ENCODE data around the gene BMPR1B. TPM values are rescaled to one million over a fixed set of nuclear protein-coding genes. Genes with fewer than 3 reads are reported as not detected.

Gene BMPR1B
- total RNA-seq, 2 experiments from 2014 or later: not detected

DNA sequence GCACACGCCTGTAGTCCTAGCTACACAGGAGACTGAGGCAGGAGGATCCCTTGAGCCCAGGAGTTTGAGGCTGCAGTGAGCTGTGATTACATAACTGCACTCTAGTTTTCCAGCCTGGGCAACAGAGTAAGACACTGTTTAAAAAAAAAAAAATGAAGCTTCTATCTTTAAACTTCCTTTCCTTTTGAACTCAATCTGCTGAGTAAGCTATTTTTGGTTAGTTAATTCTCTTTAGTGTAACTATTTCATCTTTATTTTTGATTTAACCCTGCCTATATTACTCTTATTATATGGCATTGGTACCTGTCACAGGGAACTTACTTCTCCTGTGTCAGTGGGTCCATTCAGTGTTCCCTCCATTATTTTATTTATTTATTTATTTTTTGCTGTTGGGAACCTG lies 160.8 kb downstream of the BMPR1B start:
- H3K36me3 Mint-ChIP-seq: peaks cover 3% of the 10 kb centered on the region
- H3K4me1 Mint-ChIP-seq: peaks cover under 1% of the 10 kb centered on the region
- DNase-seq (no peak), ATAC-seq (ENCODE audit: low read depth) (no peak)
- H3K27me3 Mint-ChIP-seq: no peaks in the 10 kb centered on the region
- H3K9me3 Mint-ChIP-seq: peaks cover 5% of the 10 kb centered on the region
- no peak overlapping the region for H3K4me3 Mint-ChIP-seq
- H3K27ac Mint-ChIP-seq: no peak overlapping the region
- POLR2A ChIA-PET: no interaction called here

GRCh38 chr4:94920369-94920768 lies 162.6 kb downstream of the BMPR1B start:
- H3K4me1 Mint-ChIP-seq: no peaks in the 10 kb centered on the region
- ATAC-seq (ENCODE audit: low read depth): no peak
- H3K27me3 Mint-ChIP-seq: no peaks in the 10 kb centered on the region
- peaks cover 2% of the 10 kb centered on the region for H3K36me3 Mint-ChIP-seq
- peaks cover 5% of the 10 kb centered on the region for H3K9me3 Mint-ChIP-seq
- H3K4me3 Mint-ChIP-seq: no peak overlapping the region
- POLR2A ChIA-PET: no interaction called here
- no peak overlapping the region for H3K27ac Mint-ChIP-seq
- no peak for DNase-seq

DNA sequence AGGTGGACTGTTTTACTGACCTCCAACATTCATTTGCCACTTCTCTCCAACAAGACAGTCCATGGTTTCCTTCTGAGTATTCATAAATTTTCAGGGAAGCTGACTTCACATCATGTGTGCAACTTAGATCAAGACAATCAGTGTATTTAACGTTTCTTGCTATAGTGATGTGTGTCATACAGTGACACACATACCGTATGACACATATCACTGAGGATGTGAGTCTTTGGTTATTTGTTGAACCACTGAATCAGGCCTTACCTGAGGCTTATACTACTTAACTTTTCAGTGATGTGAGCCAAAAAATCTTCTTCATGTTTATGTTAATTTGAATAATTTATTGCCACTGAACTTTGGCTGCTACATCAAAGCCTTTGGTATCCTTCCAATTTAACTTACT lies 166.8 kb downstream of the BMPR1B start:
- POLR2A ChIA-PET: no interaction called here
- no peak for DNase-seq
- Mint-ChIP-seq H3K27me3 (no peaks in the 10 kb centered on the region), H3K9me3 (no peaks in the 10 kb centered on the region), H3K27ac (no peak overlapping the region), H3K4me3 (no peak overlapping the region), H3K4me1 (no peaks in the 10 kb centered on the region), H3K36me3 (no peaks in the 10 kb centered on the region)
- ATAC-seq (ENCODE audit: low read depth): no peak

DNA sequence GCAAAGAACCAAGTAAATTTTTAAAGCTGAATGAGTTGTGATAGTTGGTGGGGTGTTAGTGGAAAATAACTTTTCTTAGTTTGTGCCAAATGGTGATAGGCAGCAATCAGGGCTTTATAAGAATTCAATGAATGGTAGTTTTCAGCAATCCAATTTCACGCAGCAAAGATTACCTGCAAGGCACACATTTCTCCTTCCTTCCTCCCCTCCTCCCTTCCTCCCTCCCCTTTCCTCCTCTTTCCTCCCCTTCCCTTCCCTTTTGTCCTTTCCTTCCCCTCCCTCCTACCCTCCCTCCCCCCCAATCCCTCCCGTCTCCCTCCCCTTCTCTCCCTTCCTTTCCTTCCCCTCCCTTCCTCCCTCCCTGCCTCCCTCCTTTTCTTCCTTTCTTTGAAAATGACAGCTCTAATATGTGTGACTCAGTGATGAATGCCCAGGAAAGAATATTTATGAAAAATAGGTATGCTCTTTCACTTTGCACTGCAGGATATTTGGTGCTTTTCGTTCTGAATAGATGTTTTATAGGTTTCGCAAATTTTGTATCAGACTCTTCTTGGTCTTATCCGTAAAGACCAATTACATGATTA lies 168.1 kb downstream of the BMPR1B start:
- no peaks in the 10 kb centered on the region for H3K27me3 Mint-ChIP-seq
- H3K4me3 Mint-ChIP-seq: no peak overlapping the region
- no peaks in the 10 kb centered on the region for H3K4me1 Mint-ChIP-seq
- H3K36me3 Mint-ChIP-seq: no peaks in the 10 kb centered on the region
- no peak overlapping the region for H3K27ac Mint-ChIP-seq
- POLR2A ChIA-PET: no interaction called here
- DNase-seq (no peak), ATAC-seq (ENCODE audit: low read depth) (no peak)
- H3K9me3 Mint-ChIP-seq: no peaks in the 10 kb centered on the region

DNA sequence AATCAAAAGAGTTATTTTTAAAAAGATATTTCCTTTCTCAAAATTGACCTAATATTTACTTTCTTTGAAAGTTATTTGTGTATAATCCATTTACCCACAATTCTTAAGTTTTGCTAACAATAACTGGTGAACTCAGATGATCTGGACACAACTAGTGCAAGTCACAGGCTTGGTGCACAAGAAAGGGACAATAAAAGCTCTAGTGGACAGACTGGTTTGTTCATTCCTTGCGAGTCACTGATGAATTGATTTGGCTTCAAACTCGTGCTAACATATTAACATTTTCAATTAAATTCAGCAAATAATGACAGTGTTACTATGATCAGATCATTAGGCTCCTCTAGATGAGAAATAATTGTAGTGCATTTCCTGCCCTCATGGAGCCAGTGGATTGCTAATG lies 169.2 kb downstream of the BMPR1B start:
- H3K36me3 Mint-ChIP-seq: no peaks in the 10 kb centered on the region
- H3K27ac Mint-ChIP-seq: no peak overlapping the region
- POLR2A ChIA-PET: no interaction called here
- H3K4me1 Mint-ChIP-seq: no peaks in the 10 kb centered on the region
- no peak for DNase-seq
- H3K4me3 Mint-ChIP-seq: no peak overlapping the region
- H3K9me3 Mint-ChIP-seq: no peaks in the 10 kb centered on the region
- no peak for ATAC-seq (ENCODE audit: low read depth)
- no peaks in the 10 kb centered on the region for H3K27me3 Mint-ChIP-seq

- POLR2A ChIA-PET: no interaction called here
- Mint-ChIP-seq H3K4me3 (no peak overlapping the region), H3K27ac (no peak overlapping the region), H3K9me3 (no peaks in the 10 kb centered on the region), H3K36me3 (no peaks in the 10 kb centered on the region), H3K4me1 (no peaks in the 10 kb centered on the region), H3K27me3 (no peaks in the 10 kb centered on the region)
- DNase-seq: no peak
- no peak for ATAC-seq (ENCODE audit: low read depth)
Observed at GRCh38 chr4:94927696-94928095, 169.9 kb downstream of the BMPR1B start.

DNA sequence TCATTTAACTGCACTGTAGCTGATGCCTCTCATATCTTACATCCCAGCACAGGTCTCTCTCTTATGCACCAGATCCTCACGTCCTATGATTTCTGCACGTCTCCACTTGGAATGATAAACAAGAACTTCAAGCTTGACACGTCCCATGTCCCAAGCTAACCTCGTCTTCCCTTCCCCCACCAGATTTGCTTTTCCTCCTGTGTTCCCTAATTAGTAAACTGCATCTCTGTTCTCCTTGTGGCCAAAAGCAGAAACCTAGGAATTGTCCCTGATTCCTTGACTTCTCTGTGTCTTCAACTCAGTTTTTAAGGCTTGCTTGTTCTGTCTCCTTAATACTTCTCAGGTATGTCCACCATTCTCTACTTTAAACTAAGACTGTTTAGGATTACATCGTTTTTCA lies 171.9 kb downstream of the BMPR1B start:
- POLR2A ChIA-PET: no interaction called here

DNA sequence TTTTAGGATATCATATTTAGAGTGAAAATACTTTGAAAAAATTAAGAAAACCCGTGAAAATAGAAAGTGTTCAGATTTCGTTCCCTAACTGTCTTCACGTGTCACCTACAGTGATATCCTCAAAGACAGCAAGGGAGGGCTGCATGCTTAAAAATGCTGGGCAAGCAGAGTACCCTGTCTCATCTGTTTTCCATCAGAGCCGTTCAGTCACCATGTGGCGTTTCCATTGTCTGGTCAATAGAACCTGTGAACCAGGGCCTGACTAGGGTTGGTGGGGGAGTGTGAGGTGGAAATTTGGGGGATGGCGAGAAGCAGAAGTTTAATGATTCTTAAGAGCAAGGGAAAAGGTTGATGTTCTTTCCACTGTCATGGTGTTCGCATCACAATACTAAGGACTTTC lies 173.9 kb downstream of the BMPR1B start:
- Mint-ChIP-seq H3K27me3 (no peaks in the 10 kb centered on the region), H3K4me3 (no peak overlapping the region), H3K9me3 (no peaks in the 10 kb centered on the region), H3K36me3 (no peaks in the 10 kb centered on the region), H3K27ac (no peak overlapping the region), H3K4me1 (no peaks in the 10 kb centered on the region)
- ATAC-seq (ENCODE audit: low read depth) (no peak), DNase-seq (no peak)
- POLR2A ChIA-PET: no interaction called here

More for the DNA sequence above, 171.9 kb downstream of the BMPR1B start:
- Mint-ChIP-seq H3K4me1 (no peaks in the 10 kb centered on the region), H3K36me3 (no peaks in the 10 kb centered on the region), H3K4me3 (no peak overlapping the region), H3K9me3 (no peaks in the 10 kb centered on the region), H3K27ac (no peak overlapping the region), H3K27me3 (no peaks in the 10 kb centered on the region)
- DNase-seq: no peak
- no peak for ATAC-seq (ENCODE audit: low read depth)

DNA sequence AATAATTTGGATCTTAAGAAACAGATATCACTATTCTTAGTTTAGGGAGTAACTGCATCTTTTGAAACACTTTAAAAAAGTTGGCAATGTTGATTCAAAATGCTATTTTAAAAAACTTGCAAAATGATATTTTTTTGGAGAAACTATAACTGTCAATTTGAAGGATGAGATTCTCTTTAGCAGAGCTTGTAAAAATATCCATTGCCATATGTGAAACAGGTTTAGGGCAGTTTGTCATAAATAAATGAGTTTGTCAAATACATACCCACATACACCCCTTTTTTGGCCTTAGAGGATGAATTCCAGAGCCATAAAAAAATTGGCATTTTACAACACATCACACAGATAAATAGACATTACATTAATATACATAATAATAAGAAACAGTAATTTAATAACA lies 174.6 kb downstream of the BMPR1B start:
- H3K9me3 Mint-ChIP-seq: no peaks in the 10 kb centered on the region
- H3K27ac Mint-ChIP-seq: no peak overlapping the region
- no peaks in the 10 kb centered on the region for H3K4me1 Mint-ChIP-seq
- ATAC-seq (ENCODE audit: low read depth) (no peak), DNase-seq (no peak)
- POLR2A ChIA-PET: no interaction called here
- no peaks in the 10 kb centered on the region for H3K36me3 Mint-ChIP-seq
- no peaks in the 10 kb centered on the region for H3K27me3 Mint-ChIP-seq
- no peak overlapping the region for H3K4me3 Mint-ChIP-seq

- no peak overlapping the region for H3K27ac Mint-ChIP-seq
- POLR2A ChIA-PET: no interaction called here
- no peaks in the 10 kb centered on the region for H3K4me1 Mint-ChIP-seq
- no peaks in the 10 kb centered on the region for H3K27me3 Mint-ChIP-seq
- H3K36me3 Mint-ChIP-seq: no peaks in the 10 kb centered on the region
- DNase-seq (no peak), ATAC-seq (ENCODE audit: low read depth) (no peak)
- H3K9me3 Mint-ChIP-seq: no peaks in the 10 kb centered on the region
- H3K4me3 Mint-ChIP-seq: no peak overlapping the region
Observed at GRCh38 chr4:94933799-94934198, 176.0 kb downstream of the BMPR1B start.

DNA sequence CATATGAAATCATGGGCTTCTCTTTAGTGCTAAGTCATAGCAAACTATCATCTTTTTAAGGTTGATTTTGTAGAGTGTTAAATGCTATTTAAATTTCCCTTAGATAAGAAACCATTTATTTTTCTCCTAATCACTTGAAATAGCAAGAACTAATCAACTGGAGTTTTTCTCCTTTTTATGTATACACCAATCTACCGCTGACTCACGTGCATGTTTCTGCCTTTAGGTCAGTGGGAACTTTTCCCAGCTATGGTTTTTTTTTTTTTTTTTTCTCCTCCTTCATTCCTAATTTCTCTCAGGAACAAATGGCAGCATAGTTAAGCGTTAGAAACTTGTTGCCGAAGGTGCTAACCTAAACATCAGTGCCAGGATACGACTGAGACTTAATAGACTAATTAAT lies 176.4 kb downstream of the BMPR1B start:
- Mint-ChIP-seq H3K27ac (no peak overlapping the region), H3K9me3 (no peaks in the 10 kb centered on the region), H3K36me3 (no peaks in the 10 kb centered on the region), H3K4me1 (no peaks in the 10 kb centered on the region), H3K4me3 (no peak overlapping the region), H3K27me3 (no peaks in the 10 kb centered on the region)
- ATAC-seq (ENCODE audit: low read depth) (no peak), DNase-seq (no peak)
- POLR2A ChIA-PET: no interaction called here

GRCh38 chr4:94934864-94935263 lies 177.1 kb downstream of the BMPR1B start:
- no peaks in the 10 kb centered on the region for H3K27me3 Mint-ChIP-seq
- H3K4me3 Mint-ChIP-seq: no peak overlapping the region
- POLR2A ChIA-PET: no interaction called here
- no peak for DNase-seq
- no peak overlapping the region for H3K27ac Mint-ChIP-seq
- ATAC-seq (ENCODE audit: low read depth): no peak
- no peaks in the 10 kb centered on the region for H3K9me3 Mint-ChIP-seq
- H3K4me1 Mint-ChIP-seq: no peaks in the 10 kb centered on the region
- H3K36me3 Mint-ChIP-seq: no peaks in the 10 kb centered on the region

- DNase-seq: no peak
- POLR2A ChIA-PET: no interaction called here
- H3K27me3 Mint-ChIP-seq: no peaks in the 10 kb centered on the region
- no peak overlapping the region for H3K4me3 Mint-ChIP-seq
- no peak for ATAC-seq (ENCODE audit: low read depth)
- no peaks in the 10 kb centered on the region for H3K9me3 Mint-ChIP-seq
- H3K4me1 Mint-ChIP-seq: no peaks in the 10 kb centered on the region
- no peak overlapping the region for H3K27ac Mint-ChIP-seq
- no peaks in the 10 kb centered on the region for H3K36me3 Mint-ChIP-seq
Observed at GRCh38 chr4:94936854-94937253, 179.1 kb downstream of the BMPR1B start.

- no peaks in the 10 kb centered on the region for H3K9me3 Mint-ChIP-seq
- POLR2A ChIA-PET: no interaction called here
- H3K4me3 Mint-ChIP-seq: no peak overlapping the region
- H3K36me3 Mint-ChIP-seq: no peaks in the 10 kb centered on the region
- ATAC-seq (ENCODE audit: low read depth) (no peak), DNase-seq (no peak)
- H3K27me3 Mint-ChIP-seq: no peaks in the 10 kb centered on the region
- no peak overlapping the region for H3K27ac Mint-ChIP-seq
- H3K4me1 Mint-ChIP-seq: no peaks in the 10 kb centered on the region
Observed at GRCh38 chr4:94939791-94940519, 182.2 kb downstream of the BMPR1B start.

All from activated naive CD8-positive, alpha-beta T cell treated with anti-CD3 and anti-CD28 coated beads, Interleukin-2, amount 10 ng/mL, durations not matched to agents 7 days and 5 days (primary cell).